ENCODE measurements around the gene JPT1. TPM values are rescaled to one million over a fixed set of nuclear protein-coding genes. Genes with fewer than 3 reads are reported as not detected.

The JPT1 gene
- total RNA-seq, 1 donor from 2014 or later: 23.0 TPM

- peaks cover 0 to 20% of the 10 kb centered on the region in 2 donors for H3K4me1 ChIP-seq
- H3K27me3 ChIP-seq: no peaks in the 10 kb centered on the region
- no peak overlapping the region for H3K4me3 ChIP-seq
- no peaks in the 10 kb centered on the region for H3K9me3 ChIP-seq
- H3K27ac ChIP-seq: no peak overlapping the region
- intact Hi-C loops (cut with DNase I): loop anchor here (2.0 to 5.0 kb wide), 2 partner anchors 61 to 146 kb away; partner anchors contain the start of genes ATP5PD and KCTD2
- no peaks in the 10 kb centered on the region for H3K36me3 ChIP-seq
- TF ChIP-seq CTCF (IDR thresholded peaks at IDR 0.05): no peak
- no peak for DNase-seq (ENCODE audit: low spot score in 2 of 2)
These were observed 46.1 kb downstream of the JPT1 start for GRCh38 chr17:75108193-75108592.

DNA sequence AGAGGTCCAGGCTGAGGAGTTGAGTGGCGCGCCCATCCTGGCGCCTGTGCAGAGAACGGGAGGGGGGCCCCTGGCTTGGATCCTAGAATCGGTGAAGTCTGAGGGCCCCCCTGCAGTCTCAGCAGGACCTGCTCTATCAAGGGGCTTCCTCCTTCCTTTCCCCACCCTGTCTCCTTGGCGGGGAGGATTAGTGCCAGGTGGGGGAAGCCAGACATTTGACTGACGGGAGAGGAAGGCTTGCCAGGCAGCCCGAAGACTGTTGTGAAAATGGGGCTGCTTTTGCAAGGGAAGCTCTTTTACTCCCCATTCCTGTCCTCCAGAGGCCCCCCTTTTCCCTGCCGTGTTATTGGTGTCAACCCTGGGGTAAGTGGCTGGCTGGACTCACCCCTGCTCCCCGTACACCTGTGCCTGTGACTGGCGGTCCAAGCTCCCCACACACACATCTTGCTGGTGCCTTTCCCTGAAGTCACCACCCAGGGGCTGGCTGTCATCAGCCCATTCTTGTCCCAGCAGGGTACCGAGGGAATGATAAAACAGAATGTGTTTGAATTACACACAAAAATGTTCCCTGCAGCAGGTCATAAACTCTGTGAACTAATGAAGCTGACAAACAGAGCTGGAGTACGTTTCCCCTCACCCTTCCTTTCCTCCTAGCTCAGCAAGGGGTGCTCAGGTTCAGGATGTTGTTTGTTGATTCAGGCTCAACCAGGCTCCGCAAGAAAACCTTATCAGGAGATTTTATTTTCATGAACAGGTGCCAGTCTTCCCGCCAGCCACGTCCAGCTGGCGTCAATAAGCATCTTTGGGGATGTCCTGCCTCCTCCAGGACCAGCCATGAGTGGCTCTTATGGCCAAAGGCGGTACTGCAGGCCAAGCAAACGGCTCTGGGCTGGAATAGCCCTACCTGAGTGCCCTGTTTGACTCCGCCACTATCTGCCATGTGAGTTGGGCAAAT lies 48.9 kb downstream of the JPT1 start:
- Histone ChIP-seq H3K27ac (no peak overlapping the region), H3K9me3 (no peaks in the 10 kb centered on the region), H3K4me3 (no peak overlapping the region), H3K36me3 (no peaks in the 10 kb centered on the region), H3K4me1 (peaks cover 0 to 7% of the 10 kb centered on the region in 2 donors), H3K27me3 (no peaks in the 10 kb centered on the region)
- DNase-seq (ENCODE audit: low spot score in 2 of 2): no peak
- intact Hi-C loops (cut with DNase I): loop anchor here (2.0 to 5.0 kb wide), 2 partner anchors 29 to 143 kb away; no protein-coding TSS in a partner anchor
- peak; percentile 52 to 87 (median 84) for TF ChIP-seq CTCF (IDR thresholded peaks at IDR 0.05)

DNA sequence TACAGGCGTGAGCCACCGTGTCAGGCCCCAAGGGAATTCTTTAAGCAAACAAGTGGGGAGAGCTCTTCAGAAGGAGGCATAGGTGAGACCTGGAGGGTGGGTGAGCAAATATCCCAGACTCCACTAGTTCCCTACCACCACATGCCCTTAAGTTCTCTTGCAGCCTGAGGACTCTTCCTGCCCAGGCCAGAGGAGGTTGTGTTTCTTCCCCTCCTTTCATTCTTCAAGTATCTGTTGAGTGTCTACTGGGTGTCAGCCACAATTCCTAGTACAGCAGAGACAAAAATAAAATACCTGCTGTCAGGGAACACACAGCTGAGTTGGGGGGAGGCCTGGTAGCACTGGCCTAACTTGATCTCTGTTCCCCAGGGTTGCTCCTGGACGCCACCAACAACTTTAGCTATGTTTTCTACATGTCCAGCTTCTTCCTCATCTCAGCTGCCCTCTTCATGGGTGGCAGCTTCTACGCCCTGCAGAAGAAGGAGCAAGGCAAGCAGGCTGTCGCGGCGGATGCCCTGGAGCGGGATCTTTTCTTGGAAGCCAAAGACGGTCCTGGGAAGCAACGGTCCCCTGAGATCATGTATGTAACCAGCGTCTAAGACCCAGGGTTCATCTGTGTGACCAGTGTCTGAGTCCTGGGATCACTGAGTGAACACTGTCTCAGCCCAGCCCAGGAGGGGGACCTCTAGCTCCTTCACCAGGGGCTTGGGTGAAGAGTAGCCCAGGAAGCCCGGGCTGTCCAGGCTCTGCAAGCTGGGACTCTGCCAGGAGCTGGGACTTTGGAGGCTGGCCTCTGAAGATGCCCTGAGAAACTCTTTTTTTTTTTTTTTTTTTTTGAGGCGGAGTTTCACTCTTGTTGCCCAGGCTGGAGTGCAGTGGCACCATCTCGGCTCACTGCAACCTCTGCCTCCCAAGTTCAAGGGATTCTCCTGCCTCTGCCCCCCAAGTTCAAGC lies 50.4 kb downstream of the JPT1 start:
- Histone ChIP-seq H3K36me3 (no peaks in the 10 kb centered on the region), H3K9me3 (no peaks in the 10 kb centered on the region), H3K4me3 (no peak overlapping the region), H3K4me1 (peaks cover 0 to 2% of the 10 kb centered on the region in 2 donors), H3K27me3 (no peaks in the 10 kb centered on the region), H3K27ac (no peak overlapping the region)
- no peak for TF ChIP-seq CTCF (IDR thresholded peaks at IDR 0.05)
- no peak for DNase-seq (ENCODE audit: low spot score in 2 of 2)
- intact Hi-C loops (cut with DNase I): no loop called here

DNA sequence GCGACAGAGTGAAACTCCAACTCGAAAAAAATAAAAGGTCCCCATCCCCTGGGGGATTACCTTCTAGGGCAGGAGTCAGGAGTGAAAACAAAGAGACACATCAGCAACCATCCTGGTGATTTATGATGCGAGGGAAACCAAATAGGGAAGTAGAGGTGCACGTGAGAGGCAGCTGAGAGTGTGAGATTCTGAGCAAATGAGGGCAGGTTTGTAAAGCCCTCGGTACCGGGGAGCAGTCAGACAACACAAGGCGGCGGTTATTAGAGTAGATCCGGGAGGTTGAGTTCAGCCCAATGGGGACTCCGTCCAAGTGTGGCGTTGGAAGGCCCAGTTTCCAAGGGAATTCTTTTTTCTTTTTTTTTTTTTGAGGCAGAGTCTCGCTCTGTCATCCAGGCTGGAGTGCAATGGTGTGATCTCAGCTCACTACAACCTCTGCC lies 51.9 kb downstream of the JPT1 start:
- no peaks in the 10 kb centered on the region for H3K27me3 ChIP-seq

More for the DNA sequence above, 51.9 kb downstream of the JPT1 start:
- Histone ChIP-seq H3K9me3 (no peaks in the 10 kb centered on the region), H3K4me1 (peaks cover 0 to 2% of the 10 kb centered on the region in 2 donors), H3K27ac (no peak overlapping the region), H3K36me3 (no peaks in the 10 kb centered on the region), H3K4me3 (no peak overlapping the region)
- intact Hi-C loops (cut with DNase I): no loop called here
- DNase-seq (ENCODE audit: low spot score in 2 of 2): no peak
- TF ChIP-seq CTCF (IDR thresholded peaks at IDR 0.05): no peak
